ENCODE measurements around the gene CCDC86.

The CCDC86 gene

GRCh38 chr11:60899046-60899936 lies 57.4 kb downstream of the CCDC86 start:
- DNase-seq, result peak; percentile 64

- no peak for DNase-seq
Measured at GRCh38 chr11:60899977-60900376, 58.1 kb downstream of the CCDC86 start.

Data from activated CD4-positive, alpha-beta T cell treated with anti-CD3 and anti-CD28 coated beads, Interleukin-2, Interleukin-6, amounts not matched to agents 100 ng/mL and 50 ng/mL, durations not matched to agents 16 hours and 8 hours (primary cell).